ENCODE results near the gene KLHL22. TPM values are rescaled to one million over a fixed set of nuclear protein-coding genes. Genes with fewer than 3 reads are reported as not detected.
A peak's percentile ranks its signal among the peaks of the same experiment; 100 is the strongest.

The KLHL22 gene
- total and polyA plus RNA-seq, 2 of the 8 experiments (the other 6 are each of a cell fraction or from before 2014, with no cell fraction given): 9.4 to 16.2 TPM

DNA sequence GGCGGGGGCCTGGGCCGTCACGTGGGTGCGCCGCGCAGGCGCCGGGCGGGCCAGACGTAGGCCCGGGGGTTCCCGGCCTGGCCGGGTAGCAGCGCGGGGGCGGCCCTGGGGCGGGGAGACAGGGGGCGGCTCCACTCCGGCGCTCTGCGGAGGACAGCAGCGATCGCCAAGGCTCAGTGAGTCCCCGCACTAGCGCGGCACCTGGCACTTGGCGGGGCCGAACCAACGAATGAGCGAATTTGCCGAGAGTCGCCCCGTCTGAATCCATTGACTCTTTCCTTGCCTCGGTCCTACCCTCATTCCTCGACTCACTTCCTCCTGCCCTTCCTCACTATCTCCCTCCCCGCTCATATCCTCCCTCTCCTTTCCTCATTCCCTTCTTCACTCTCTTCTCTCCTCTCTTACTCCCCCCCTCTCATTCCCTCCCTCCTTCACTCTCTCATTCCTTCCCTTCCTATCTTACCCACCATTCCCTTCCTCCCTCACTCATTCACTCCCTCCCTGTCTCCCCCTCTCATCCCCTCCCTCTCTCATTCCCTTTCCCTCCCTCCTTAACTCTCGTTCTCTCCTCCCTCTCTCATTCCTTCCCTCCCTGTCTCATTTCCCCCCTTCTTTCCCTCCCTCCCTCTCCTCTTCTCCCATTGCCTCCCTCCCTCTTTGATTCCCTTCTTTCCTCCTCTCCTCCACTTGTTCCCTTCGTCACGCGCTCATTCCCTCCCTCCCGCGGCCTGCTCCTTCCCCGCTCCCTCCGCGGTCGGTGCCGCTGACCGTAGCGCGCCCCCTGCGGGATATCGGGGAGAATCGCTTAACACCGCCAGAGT lies 476 bp upstream of the KLHL22 start (continued):
- TF ChIP-seq CTCF (IDR thresholded peaks at IDR 0.05; ENCODE audit: control extremely low read depth in 1 of 3, insufficient read depth in 1 of 3, low read depth in 1 of 3, low read length in 3 of 3) (peak; percentile 74 to 85 (median 84)), HDAC6 (IDR thresholded peaks at IDR 0.05; ENCODE audit: low read depth, low read length) (no peak), TAF7 (optimal IDR thresholded peaks at IDR 0.05; ENCODE audit: borderline replicate concordance, low read depth, low read length) (no peak), RFX5 (IDR thresholded peaks at IDR 0.05; ENCODE audit: borderline replicate concordance, low read depth, low read length) (no peak), RXRA (IDR thresholded peaks at IDR 0.05; ENCODE audit: insufficient read depth, low read depth, low read length) (no peak), SUZ12 (IDR thresholded peaks at IDR 0.05; ENCODE audit: low read length) (no peak), NANOG (IDR thresholded peaks at IDR 0.05; ENCODE audit: insufficient read depth, low read depth, low read length, poor library complexity, severe bottlenecking) (no peak), CTBP2 (IDR thresholded peaks at IDR 0.05; ENCODE audit: borderline replicate concordance, insufficient read depth, insufficient read length, low read length) (peak; percentile 94), CEBPB (IDR thresholded peaks at IDR 0.05; ENCODE audit: low read depth, low read length) (no peak), BRCA1 (IDR thresholded peaks at IDR 0.05; ENCODE audit: low read depth, low read length) (no peak), POLR2A (IDR thresholded peaks at IDR 0.05; ENCODE audit: control extremely low read depth in 1 of 2, low read depth in 2 of 2, low read length in 2 of 2) (peak in 1 of 2 experiments; percentile 73; a peak in 2 of 3 replicates), CREB1 (IDR thresholded peaks at IDR 0.05) (peak; percentile 58), SRF (IDR thresholded peaks at IDR 0.05; ENCODE audit: low read depth, low read length) (no peak), GTF2F1 (IDR thresholded peaks at IDR 0.05; ENCODE audit: borderline replicate concordance, low read depth, low read length) (no peak), KDM1A (IDR thresholded peaks at IDR 0.05; ENCODE audit: borderline replicate concordance, low read length) (peak; percentile 81; the same call in 1 of the 2 replicates), RNF2 (IDR thresholded peaks at IDR 0.05; ENCODE audit: borderline replicate concordance, low read depth, low read length, missing control alignments, poor library complexity, severe bottlenecking) (no peak), TBP (IDR thresholded peaks at IDR 0.05; ENCODE audit: low read depth, low read length) (peak; percentile 20; the same call in 1 of the 2 replicates), SP1 (IDR thresholded peaks at IDR 0.05; ENCODE audit: low read depth, low read length) (peak; percentile 48), SIRT6 (IDR thresholded peaks at IDR 0.05; ENCODE audit: low read length) (no peak), ZNF274 (IDR thresholded peaks at IDR 0.05; ENCODE audit: borderline replicate concordance, extremely low read depth, low read length) (no peak), FOSL1 (IDR thresholded peaks at IDR 0.05; ENCODE audit: insufficient read depth, low read depth, low read length) (no peak)
- TF ChIP-seq, protein P1, sequence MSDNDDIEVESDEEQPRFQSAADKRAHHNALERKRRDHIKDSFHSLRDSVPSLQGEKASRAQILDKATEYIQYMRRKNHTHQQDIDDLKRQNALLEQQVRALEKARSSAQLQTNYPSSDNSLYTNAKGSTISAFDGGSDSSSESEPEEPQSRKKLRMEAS (IDR thresholded peaks at IDR 0.05): peak; percentile 82

Measured in H1 (cell line).